ENCODE results near the gene GAS2.

GAS2 gene

DNA sequence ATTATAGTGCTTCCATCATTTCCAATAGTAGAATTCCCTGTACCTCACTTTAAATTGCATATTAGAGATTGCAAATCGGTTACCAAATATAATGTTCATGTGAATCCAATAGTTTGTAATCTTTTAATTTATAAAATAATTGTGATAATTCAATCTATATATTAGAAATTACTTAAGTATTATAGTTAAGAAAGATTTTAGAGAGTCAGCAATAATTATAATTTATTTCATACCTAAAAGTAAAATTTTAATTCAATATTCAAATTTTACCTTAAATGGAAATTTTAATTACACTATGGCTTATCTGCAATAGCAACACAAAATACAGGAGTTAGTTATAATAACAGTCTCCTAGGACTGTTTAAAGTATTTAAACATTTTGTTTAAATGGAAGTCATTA is 180.3 kb downstream of the GAS2 start:
- Histone ChIP-seq H3K9ac (ENCODE audit: low read depth, low read length) (no peak overlapping the region), H3K4me3 (ENCODE audit: low read depth, low read length) (no peak overlapping the region), H3K4me1 (ENCODE audit: control insufficient read depth, insufficient read depth, low read length) (no peaks in the 10 kb centered on the region), H3K36me3 (ENCODE audit: control insufficient read depth, insufficient read depth, low read length) (no peaks in the 10 kb centered on the region), H3K9me3 (ENCODE audit: control insufficient read depth, insufficient read depth, low read length) (no peaks in the 10 kb centered on the region), H3K27me3 (ENCODE audit: control insufficient read depth, insufficient read depth, low read length) (no peaks in the 10 kb centered on the region)

GRCh38 chr11:22851477-22851876 is 185.1 kb downstream of the GAS2 start:
- H3K36me3 ChIP-seq (ENCODE audit: control insufficient read depth, insufficient read depth, low read length): no peaks in the 10 kb centered on the region
- no peak overlapping the region for H3K9ac ChIP-seq (ENCODE audit: low read depth, low read length)
- no peaks in the 10 kb centered on the region for H3K27me3 ChIP-seq (ENCODE audit: control insufficient read depth, insufficient read depth, low read length)
- H3K4me3 ChIP-seq (ENCODE audit: low read depth, low read length): no peak overlapping the region
- H3K9me3 ChIP-seq (ENCODE audit: control insufficient read depth, insufficient read depth, low read length): no peaks in the 10 kb centered on the region
- no peaks in the 10 kb centered on the region for H3K4me1 ChIP-seq (ENCODE audit: control insufficient read depth, insufficient read depth, low read length)

GRCh38 chr11:22859756-22860155 is 193.3 kb downstream of the GAS2 start:
- no peak overlapping the region for H3K4me3 ChIP-seq (ENCODE audit: low read depth, low read length)

GRCh38 chr11:22860241-22860640 is 193.8 kb downstream of the GAS2 start, which contains the start of gene CCDC179:
Gene CCDC179, minus strand, starts transcription at chr11:22860474. Its CDS starts 53 bp downstream, at chr11:22860421.
- Histone ChIP-seq H3K9ac (ENCODE audit: low read depth, low read length) (no peak within 1 kb of the TSS), H3K4me3 (ENCODE audit: low read depth, low read length) (no peak within 1 kb of the TSS), H3K4me1 (ENCODE audit: control insufficient read depth, insufficient read depth, low read length) (no peaks in the 10 kb centered on the region), H3K27me3 (ENCODE audit: control insufficient read depth, insufficient read depth, low read length) (no peaks in the 10 kb centered on the region), H3K36me3 (ENCODE audit: control insufficient read depth, insufficient read depth, low read length) (no peaks in the 10 kb centered on the region), H3K9me3 (ENCODE audit: control insufficient read depth, insufficient read depth, low read length) (no peaks in the 10 kb centered on the region)

More at GRCh38 chr11:22859756-22860155, 193.3 kb downstream of the GAS2 start:
- H3K36me3 ChIP-seq (ENCODE audit: control insufficient read depth, insufficient read depth, low read length): no peaks in the 10 kb centered on the region
- H3K4me1 ChIP-seq (ENCODE audit: control insufficient read depth, insufficient read depth, low read length): no peaks in the 10 kb centered on the region
- no peak overlapping the region for H3K9ac ChIP-seq (ENCODE audit: low read depth, low read length)
- no peaks in the 10 kb centered on the region for H3K9me3 ChIP-seq (ENCODE audit: control insufficient read depth, insufficient read depth, low read length)
- no peaks in the 10 kb centered on the region for H3K27me3 ChIP-seq (ENCODE audit: control insufficient read depth, insufficient read depth, low read length)
